HG02623 (cell line): ENCODE measurements around the gene TNPO3.

Experiments used
- ATAC-seq: cut with Tn5 transposase; IDR thresholded peaks from one replicate; pipeline ENCODE4 v1.9.1; 2021; ENCODE audit warnings: moderate library complexity; ENCODE audit not compliant: unreplicated experiment

TNPO3 gene

GRCh38 chr7:129054438-129055293 lies at the start of gene TNPO3:
Gene TNPO3 (minus strand): TSS chr7:129055111. CDS start chr7:129054770, 341 bp downstream.
- ATAC-seq, result peak; percentile 78

- ATAC-seq, result no peak
Measured at GRCh38 chr7:129103561-129104324, 48.8 kb upstream of the TNPO3 start.

- ATAC-seq, result no peak
Measured at GRCh38 chr7:129101746-129102145, 46.8 kb upstream of the TNPO3 start.

GRCh38 chr7:129100827-129101166 lies 45.9 kb upstream of the TNPO3 start:
- ATAC-seq, result no peak

GRCh38 chr7:129098409-129099084 lies 43.6 kb upstream of the TNPO3 start:
- ATAC-seq, result no peak

- ATAC-seq, result peak; percentile 78
Measured at GRCh38 chr7:129095258-129095657, 40.3 kb upstream of the TNPO3 start.

GRCh38 chr7:129094501-129094900 lies 39.6 kb upstream of the TNPO3 start:
- ATAC-seq, result no peak

GRCh38 chr7:129093867-129094456 lies 39.1 kb upstream of the TNPO3 start:
- no peak for ATAC-seq

- ATAC-seq, result no peak
Measured at GRCh38 chr7:129091484-129092002, 36.6 kb upstream of the TNPO3 start.

GRCh38 chr7:129090300-129090907 lies 35.5 kb upstream of the TNPO3 start:
- no peak for ATAC-seq

- ATAC-seq, result peak; percentile 61
Measured at GRCh38 chr7:129089521-129090212, 34.8 kb upstream of the TNPO3 start.

- no peak for ATAC-seq
Measured at GRCh38 chr7:129084801-129085551, 30.1 kb upstream of the TNPO3 start.

GRCh38 chr7:129083525-129083924 lies 28.6 kb upstream of the TNPO3 start:
- no peak for ATAC-seq

GRCh38 chr7:129078455-129078854 lies 23.5 kb upstream of the TNPO3 start:
- ATAC-seq, result no peak

- ATAC-seq, result no peak
Measured at GRCh38 chr7:129076886-129077285, 22.0 kb upstream of the TNPO3 start.

GRCh38 chr7:129074994-129075393 lies 20.1 kb upstream of the TNPO3 start:
- no peak for ATAC-seq

GRCh38 chr7:129074361-129074871 lies 19.5 kb upstream of the TNPO3 start:
- ATAC-seq, result no peak

- no peak for ATAC-seq
Measured at GRCh38 chr7:129073738-129074137, 18.8 kb upstream of the TNPO3 start.

- ATAC-seq, result no peak
Measured at GRCh38 chr7:129073204-129073603, 18.3 kb upstream of the TNPO3 start.
